ENCODE data around the gene FBXW4. TPM values are rescaled to one million over a fixed set of nuclear protein-coding genes. Genes with fewer than 3 reads are reported as not detected.

Gene FBXW4
- total and polyA plus RNA-seq, 2 of the 8 experiments (the other 6 are each of a cell fraction or from before 2014, with no cell fraction given), result 29.0 to 32.8 TPM

DNA sequence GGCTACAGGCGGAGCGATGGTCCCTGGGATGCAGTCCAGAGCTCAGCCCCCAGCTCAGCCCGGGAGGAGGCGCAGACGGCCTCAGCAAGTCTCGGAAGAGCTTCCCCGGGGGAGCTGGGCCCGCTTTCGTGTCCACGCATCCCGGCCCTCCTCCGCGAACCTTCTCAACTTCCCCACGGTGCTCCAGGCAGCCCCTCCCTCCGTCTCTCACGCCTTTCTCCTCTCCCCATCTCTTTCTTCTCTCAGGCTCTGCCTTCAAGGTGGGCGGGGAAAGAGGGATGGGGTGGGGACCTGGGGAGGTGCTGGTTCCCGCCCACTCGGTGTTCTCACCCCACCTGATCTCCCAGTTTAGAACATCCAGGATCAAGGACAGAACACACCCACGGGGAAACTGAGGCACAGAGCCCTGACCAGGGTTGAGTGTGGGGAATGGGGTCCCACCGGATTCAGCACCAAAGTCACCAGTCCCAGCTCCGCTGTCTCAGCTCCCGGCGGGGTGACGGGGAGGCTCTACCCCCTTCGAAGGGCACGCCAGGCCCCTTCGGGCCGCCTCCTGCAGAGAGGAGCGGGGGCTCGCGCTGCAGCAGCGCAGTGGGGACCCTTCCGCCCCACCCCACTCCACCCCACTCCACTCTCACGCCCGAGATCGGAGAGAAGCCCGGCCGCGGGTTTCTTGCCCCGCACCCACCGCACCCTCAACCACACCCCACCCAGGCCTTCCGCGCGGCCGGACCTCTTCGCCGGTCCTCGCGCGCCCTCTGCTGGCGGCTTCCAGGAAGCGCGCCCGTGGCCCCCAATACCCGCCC is 125.1 kb downstream of the FBXW4 start (continued):
- peak; percentile 61 to 79 (median 79) for TF ChIP-seq CTCF (IDR thresholded peaks at IDR 0.05; ENCODE audit: control extremely low read depth in 1 of 3, insufficient read depth in 1 of 3, low read depth in 1 of 3, low read length in 3 of 3)
- no peak for TF ChIP-seq JUND (IDR thresholded peaks at IDR 0.05; ENCODE audit: low read length)
- TF ChIP-seq CHD1 (IDR thresholded peaks at IDR 0.05; ENCODE audit: low read depth, low read length), result no peak
- TF ChIP-seq FOSL1 (IDR thresholded peaks at IDR 0.05; ENCODE audit: insufficient read depth, low read depth, low read length), result no peak
- no peak for TF ChIP-seq CHD2 (IDR thresholded peaks at IDR 0.05; ENCODE audit: low read length)
- peak; percentile 36; the same call in 1 of the 2 replicates for TF ChIP-seq MAX (IDR thresholded peaks at IDR 0.05)
- TF ChIP-seq TBP (IDR thresholded peaks at IDR 0.05; ENCODE audit: low read depth, low read length), result no peak
- TF ChIP-seq NANOG (IDR thresholded peaks at IDR 0.05; ENCODE audit: insufficient read depth, low read depth, low read length, poor library complexity, severe bottlenecking), result no peak
- peak; percentile 54; the same call in 1 of the 2 replicates for TF ChIP-seq BACH1 (IDR thresholded peaks at IDR 0.05; ENCODE audit: low read length)
- peak; percentile 75 to 85 for TF ChIP-seq RAD21 (IDR thresholded peaks at IDR 0.05 in 1 of 2, conservative IDR thresholded peaks at IDR 0.05 in 1 of 2; ENCODE audit: low read depth in 2 of 2, low read length in 2 of 2)

All from H1 (cell line).